ENCODE data around the gene SELENOW. TPM values are rescaled to one million over a fixed set of nuclear protein-coding genes. Genes with fewer than 3 reads are reported as not detected.
A peak's percentile ranks its signal among the peaks of the same experiment; 100 is the strongest.

The SELENOW gene
- polyA plus RNA-seq (2012; rRNA removed) = 316 and 335 TPM in 2 replicates
- polyA plus RNA-seq (2012; cell fraction: cytosol; rRNA removed) = 276 and 313 TPM in 2 replicates
- polyA plus RNA-seq (2012; cell fraction: nucleus; rRNA removed) = 108 and 116 TPM in 2 replicates

DNA sequence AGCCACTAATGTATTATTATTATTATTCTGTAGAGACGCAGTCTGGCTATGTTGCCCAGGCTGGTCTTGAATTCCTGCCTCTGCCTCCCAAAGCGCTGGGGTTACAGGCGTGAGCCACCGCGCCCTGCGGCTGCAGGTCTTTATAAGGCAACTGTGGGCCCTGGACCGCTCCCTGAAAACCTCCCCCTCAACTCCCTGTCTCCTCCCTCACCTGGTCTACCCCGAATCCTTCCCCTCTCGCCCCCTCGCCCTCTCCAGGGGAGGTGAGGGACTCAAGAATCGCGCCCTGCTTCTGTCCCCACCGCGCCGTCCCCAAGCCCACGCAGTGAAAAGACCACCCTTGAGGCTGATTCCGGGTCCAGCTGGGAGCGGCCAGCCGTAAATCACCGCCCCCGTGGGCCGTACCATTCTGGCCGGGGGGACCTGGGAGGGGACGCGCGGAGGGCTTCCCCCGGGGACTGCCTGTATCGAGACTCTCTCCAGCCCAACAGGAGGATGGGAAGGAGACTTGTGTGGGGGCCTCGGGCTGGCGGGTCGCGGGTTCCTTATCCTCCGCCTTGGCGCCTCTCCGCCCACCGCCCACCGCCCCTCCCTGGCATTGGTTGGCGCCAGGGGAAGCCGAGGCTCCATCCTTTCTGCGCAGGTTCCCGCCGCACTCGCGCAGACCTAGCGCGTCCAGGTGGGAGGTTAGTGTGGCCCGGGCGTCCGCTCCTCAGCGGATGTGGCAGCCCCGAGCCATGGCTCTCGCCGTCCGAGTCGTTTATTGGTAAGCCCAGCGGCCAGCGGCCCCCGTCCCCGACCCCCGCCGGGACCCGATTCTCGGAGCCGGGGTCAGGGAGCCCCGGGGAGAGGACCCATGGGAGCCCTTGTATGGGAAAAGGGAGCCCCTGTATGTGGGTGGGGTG lies at the start of gene SELENOW:
TSS of gene SELENOW (plus strand) at position 655 of the 905 bp plus-strand sequence. CDS start at position 738, 83 bp downstream.
- Histone ChIP-seq H3K9me2 (no peaks in the 10 kb centered on the region), H3K9ac (peak within 1 kb of the TSS; percentile 91), H3K4me1 (ENCODE audit: control insufficient read depth in 1 of 2, insufficient read depth in 2 of 2, low read depth in 1 of 2, low read length in 1 of 2) (peaks cover 8 to 13% of the 10 kb centered on the region in 2 experiments; a peak in 2 of 4 replicates), H3K79me2 (ENCODE audit: insufficient read depth) (peaks cover 30% of the 10 kb centered on the region), H3K27ac (ENCODE audit: low read depth in 2 of 2, low read length in 1 of 2) (peak within 1 kb of the TSS; percentile 76 to 90), H3K27me3 (ENCODE audit: insufficient read depth) (no peaks in the 10 kb centered on the region), H3K4me2 (peak within 1 kb of the TSS; percentile 88), H3F3A (replicated peaks; ENCODE audit: insufficient read depth) (no peaks in the 10 kb centered on the region), H4K20me1 (ENCODE audit: insufficient read depth) (peaks cover 4% of the 10 kb centered on the region; the same call in 1 of the 2 replicates), H3K4me3 (ENCODE audit: low read depth in 2 of 2, low read length in 1 of 2) (peak within 1 kb of the TSS; percentile 68 to 87), H2AFZ (ENCODE audit: low read depth) (peak within 1 kb of the TSS; percentile 97), H3K9me3 (no peaks in the 10 kb centered on the region), H3K36me3 (replicated peaks in 1 of 2; ENCODE audit: control insufficient read depth in 1 of 2, insufficient read depth in 2 of 2, low read length in 1 of 2) (peaks cover 9 to 12% of the 10 kb centered on the region in 2 experiments)
- WGBS (ENCODE audit: low lambda C conversion rate) = 1% methylated on average over 31 of the region's 65 CpGs
- DNase-seq = peak; percentile 96
- CTCF ChIA-PET = interaction anchor here (1.9 kb wide), 1 partner anchor 11 kb away, joined by 4 read pairs; no protein-coding TSS in a partner anchor
- TF ChIP-seq, protein P1, sequence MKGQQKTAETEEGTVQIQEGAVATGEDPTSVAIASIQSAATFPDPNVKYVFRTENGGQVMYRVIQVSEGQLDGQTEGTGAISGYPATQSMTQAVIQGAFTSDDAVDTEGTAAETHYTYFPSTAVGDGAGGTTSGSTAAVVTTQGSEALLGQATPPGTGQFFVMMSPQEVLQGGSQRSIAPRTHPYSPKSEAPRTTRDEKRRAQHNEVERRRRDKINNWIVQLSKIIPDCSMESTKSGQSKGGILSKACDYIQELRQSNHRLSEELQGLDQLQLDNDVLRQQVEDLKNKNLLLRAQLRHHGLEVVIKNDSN (IDR thresholded peaks at IDR 0.05; ENCODE audit: borderline replicate concordance, low read depth) = no peak
- TF ChIP-seq ELF1 (IDR thresholded peaks at IDR 0.05) (peak; percentile 58), FOXJ3 (CRISPR knock-in tag; IDR thresholded peaks at IDR 0.05) (no peak), MXI1 (IDR thresholded peaks at IDR 0.05; ENCODE audit: low read depth, low read length) (peak; percentile 47; the same call in 1 of the 2 replicates), FOSL2 (IDR thresholded peaks at IDR 0.05; ENCODE audit: borderline replicate concordance, low read depth) (no peak), NRF1 (IDR thresholded peaks at IDR 0.05; ENCODE audit: low read depth, low read length) (peak; percentile 72), FOXM1 (IDR thresholded peaks at IDR 0.05; ENCODE audit: low read depth) (peak; percentile 32; the same call in 1 of the 2 replicates), SMC3 (IDR thresholded peaks at IDR 0.05; ENCODE audit: low read depth, low read length) (no peak), RXRA (IDR thresholded peaks at IDR 0.05; ENCODE audit: borderline replicate concordance, low read depth) (no peak), PBX3 (IDR thresholded peaks at IDR 0.05) (peak; percentile 36), POLR2AphosphoS5 (IDR thresholded peaks at IDR 0.05; ENCODE audit: low read depth, low read length) (peak; percentile 95), EP300 (IDR thresholded peaks at IDR 0.05; ENCODE audit: borderline replicate concordance in 1 of 2, low read depth in 1 of 2, low read length in 1 of 2) (0 out of 4 replicates have a peak, but pooled peaks of 1 of the 2 experiments have one; percentile 32), CHD2 (IDR thresholded peaks at IDR 0.05; ENCODE audit: low read length, partially characterized antibody) (no peak), YY1 (IDR thresholded peaks at IDR 0.05; ENCODE audit: low read depth) (0 out of 2 replicates have a peak, but pooled peaks have one; percentile 51), TAF1 (IDR thresholded peaks at IDR 0.05; ENCODE audit: borderline replicate concordance, low read depth, low read length) (peak; percentile 81; the same call in 1 of the 2 replicates)
- TF ChIP-seq, protein P2, sequence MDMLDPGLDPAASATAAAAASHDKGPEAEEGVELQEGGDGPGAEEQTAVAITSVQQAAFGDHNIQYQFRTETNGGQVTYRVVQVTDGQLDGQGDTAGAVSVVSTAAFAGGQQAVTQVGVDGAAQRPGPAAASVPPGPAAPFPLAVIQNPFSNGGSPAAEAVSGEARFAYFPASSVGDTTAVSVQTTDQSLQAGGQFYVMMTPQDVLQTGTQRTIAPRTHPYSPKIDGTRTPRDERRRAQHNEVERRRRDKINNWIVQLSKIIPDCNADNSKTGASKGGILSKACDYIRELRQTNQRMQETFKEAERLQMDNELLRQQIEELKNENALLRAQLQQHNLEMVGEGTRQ (IDR thresholded peaks at IDR 0.05; ENCODE audit: borderline replicate concordance, low read depth, low read length) = no peak
- POLR2A ChIA-PET = no interaction called here
